Colonic mucosa (tissue), 4 donors: ENCODE measurements around the gene DAND5. TPM values are rescaled to one million over a fixed set of nuclear protein-coding genes. Genes with fewer than 3 reads are reported as not detected.
A peak's percentile ranks its signal among the peaks of the same experiment; 100 is the strongest.

ENCODE experiments used
- DNase-seq: peaks from one replicate; pipeline ENCODE4 v3.0.0-alpha.2; 2020
- H3K27ac ChIP-seq: fragments of 200-600 bp; one replicate; pipeline ENCODE4 v1.8.0; 2021
- H3K27me3 ChIP-seq: fragments of 200-600 bp; one replicate; pipeline ENCODE4 v1.8.0; 2021
- H3K36me3 ChIP-seq: fragments of 200-600 bp; one replicate; pipeline ENCODE4 v1.8.0; 2021
- H3K4me1 ChIP-seq: fragments of 200-600 bp; one replicate; pipeline ENCODE4 v1.8.0; 2021; ENCODE audit warnings: mild to moderate bottlenecking
- H3K4me3 ChIP-seq: fragments of 200-600 bp; one replicate; pipeline ENCODE4 v1.8.0; 2021
- H3K9ac ChIP-seq, 2 donors: one replicate each; pipeline ENCODE4 v1.7.0; 2013; ENCODE audit warnings: control low read depth in 2 of 2, low read depth in 2 of 2, low read length in 2 of 2
- H3K9me3 ChIP-seq: fragments of 200-600 bp; one replicate; pipeline ENCODE4 v1.8.0; 2021
- intact Hi-C: fragments of 100-400 bp; cut with DNase I; formaldehyde crosslinking; loops from one replicate; pipeline ENCODE4 v1.14.1; 2022
- microRNA-seq: library from miRNA; unstranded; fragments of <30 nt; microRNA quantifications from one replicate; pipeline ENCODE4, GENCODE V29; 2019
- total RNA-seq, 2 donors: library from RNA; stranded (reverse); fragmentation: NEBNext Ultra II Directional in 1 of 2; extraction: Animal tissue kit (Norgen Biotek cat#: 25700) in 1 of 2; gene quantifications; one replicate each; pipeline ENCODE4 v1.2.1, GENCODE V29; 2021
- TF ChIP-seq, protein P1 (sequence below): fragments of 200-600 bp; IDR thresholded peaks from one replicate; pipeline ENCODE4 v1.8.0; 2022; ENCODE audit warnings: antibody characterized with exemption, mild to moderate bottlenecking
- donor health status: healthy.
- donor health status: DM: no; HTN: no; CAD: no.
- donor health status: DM: no; HTN: no; CAD: no.

Gene DAND5
- total RNA-seq, 2 donors from 2014 or later, result 0.19 to 0.27 TPM

GRCh38 chr19:13020002-13020414 is 50.6 kb downstream of the DAND5 start:
- H3K9me3 ChIP-seq, result no peaks in the 10 kb centered on the region
- H3K4me3 ChIP-seq, result no peak overlapping the region
- H3K27ac ChIP-seq, result peak overlapping the region; percentile 60
- TF ChIP-seq, protein P1, sequence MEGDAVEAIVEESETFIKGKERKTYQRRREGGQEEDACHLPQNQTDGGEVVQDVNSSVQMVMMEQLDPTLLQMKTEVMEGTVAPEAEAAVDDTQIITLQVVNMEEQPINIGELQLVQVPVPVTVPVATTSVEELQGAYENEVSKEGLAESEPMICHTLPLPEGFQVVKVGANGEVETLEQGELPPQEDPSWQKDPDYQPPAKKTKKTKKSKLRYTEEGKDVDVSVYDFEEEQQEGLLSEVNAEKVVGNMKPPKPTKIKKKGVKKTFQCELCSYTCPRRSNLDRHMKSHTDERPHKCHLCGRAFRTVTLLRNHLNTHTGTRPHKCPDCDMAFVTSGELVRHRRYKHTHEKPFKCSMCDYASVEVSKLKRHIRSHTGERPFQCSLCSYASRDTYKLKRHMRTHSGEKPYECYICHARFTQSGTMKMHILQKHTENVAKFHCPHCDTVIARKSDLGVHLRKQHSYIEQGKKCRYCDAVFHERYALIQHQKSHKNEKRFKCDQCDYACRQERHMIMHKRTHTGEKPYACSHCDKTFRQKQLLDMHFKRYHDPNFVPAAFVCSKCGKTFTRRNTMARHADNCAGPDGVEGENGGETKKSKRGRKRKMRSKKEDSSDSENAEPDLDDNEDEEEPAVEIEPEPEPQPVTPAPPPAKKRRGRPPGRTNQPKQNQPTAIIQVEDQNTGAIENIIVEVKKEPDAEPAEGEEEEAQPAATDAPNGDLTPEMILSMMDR, result no peak
- no peaks in the 10 kb centered on the region for H3K27me3 ChIP-seq
- DNase-seq, result no peak
- no peaks in the 10 kb centered on the region for H3K36me3 ChIP-seq
- no peak overlapping the region for H3K9ac ChIP-seq
- intact Hi-C loops, result no loop called here
- H3K4me1 ChIP-seq, result peaks cover 4% of the 10 kb centered on the region

GRCh38 chr19:13022111-13022858 is 52.9 kb downstream of the DAND5 start:
- intact Hi-C loops, result no loop called here
- Histone ChIP-seq H3K9ac (peak overlapping the region; percentile 72 to 77), H3K27ac (peak overlapping the region; percentile 79), H3K27me3 (no peaks in the 10 kb centered on the region), H3K4me3 (peak overlapping the region; percentile 29), H3K9me3 (no peaks in the 10 kb centered on the region), H3K4me1 (peaks cover 4% of the 10 kb centered on the region), H3K36me3 (no peaks in the 10 kb centered on the region)
- TF ChIP-seq, protein P1, result no peak
- no peak for DNase-seq

- no peaks in the 10 kb centered on the region for H3K9me3 ChIP-seq
- peak overlapping the region; percentile 29 for H3K4me3 ChIP-seq
- peak; percentile 84 for DNase-seq
- intact Hi-C loops, result no loop called here
- H3K9ac ChIP-seq, result peak overlapping the region in 1 of 2 donors; percentile 77
- no peaks in the 10 kb centered on the region for H3K27me3 ChIP-seq
- peaks cover 4% of the 10 kb centered on the region for H3K4me1 ChIP-seq
- no peaks in the 10 kb centered on the region for H3K36me3 ChIP-seq
- peak overlapping the region; percentile 79 for H3K27ac ChIP-seq
- TF ChIP-seq, protein P1, result no peak
Measured at GRCh38 chr19:13022859-13023636, 53.7 kb downstream of the DAND5 start.

- peak overlapping the region; percentile 79 for H3K27ac ChIP-seq
Measured at GRCh38 chr19:13023656-13024055, 54.3 kb downstream of the DAND5 start.

More at GRCh38 chr19:13023656-13024055, 54.3 kb downstream of the DAND5 start:
- H3K27me3 ChIP-seq, result no peaks in the 10 kb centered on the region
- no peaks in the 10 kb centered on the region for H3K9me3 ChIP-seq
- peaks cover 4% of the 10 kb centered on the region for H3K4me1 ChIP-seq
- TF ChIP-seq, protein P1, result no peak
- peak overlapping the region; percentile 29 for H3K4me3 ChIP-seq
- peak overlapping the region in 1 of 2 donors; percentile 77 for H3K9ac ChIP-seq
- DNase-seq, result no peak
- H3K36me3 ChIP-seq, result no peaks in the 10 kb centered on the region
- intact Hi-C loops, result no loop called here

Small RNAs within 50 kb of the gene (microRNA-seq; reads per million reads assigned to microRNA genes)
- not detected for gene MIR5695
- 2.2 reads per million for gene MIR6515

Other genes starting within 250 kb of the DAND5 start
- 10 to 100 TPM; 46.7 to 65.5 TPM for gene TNPO2, start 245.6 kb upstream of the DAND5 start, total RNA-seq
- gene TRIR, start 234.9 kb upstream of the DAND5 start, total RNA-seq, result 100 to 1,000 TPM; 130 to 217 TPM
- gene GET3, start 232.1 kb upstream of the DAND5 start, total RNA-seq, result 10 to 100 TPM; 53.6 to 77.2 TPM
- gene BEST2, start 217.8 kb upstream of the DAND5 start, total RNA-seq, result 10 to 100 TPM; 12.1 to 22.6 TPM
- gene HOOK2, start 194.0 kb upstream of the DAND5 start, total RNA-seq, result 10 to 100 TPM; 54.8 to 72.0 TPM
- gene JUNB, start 178.1 kb upstream of the DAND5 start, total RNA-seq, result 100 to 1,000 TPM; 113 to 173 TPM
- gene PRDX2, start 167.8 kb upstream of the DAND5 start, total RNA-seq, result 100 to 1,000 TPM; 347 to 417 TPM
- 10 to 100 TPM in 1 of 2 donors, 1 to 10 TPM in 1; 6.5 to 18.5 TPM for gene THSD8, start 167.5 kb upstream of the DAND5 start, total RNA-seq
- 10 to 100 TPM in 1 of 2 donors, 1 to 10 TPM in 1; 8.8 to 44.8 TPM for gene RNASEH2A, start 163.0 kb upstream of the DAND5 start, total RNA-seq
- gene RTBDN, start 135.0 kb upstream of the DAND5 start, total RNA-seq, result under 1 TPM in 1 of 2 donors, not detected in 1; 0.35 TPM
- gene MAST1, start 131.1 kb upstream of the DAND5 start, total RNA-seq, result 1 to 10 TPM in 1 of 2 donors, under 1 TPM in 1; 0.42 to 1.4 TPM
- 10 to 100 TPM; 29.0 to 33.5 TPM for gene DNASE2, start 88.1 kb upstream of the DAND5 start, total RNA-seq
- gene KLF1, start 82.4 kb upstream of the DAND5 start, total RNA-seq, result under 1 TPM in 1 of 2 donors, not detected in 1; 0.25 TPM
- gene GCDH, start 78.4 kb upstream of the DAND5 start, total RNA-seq, result 10 to 100 TPM; 21.1 to 39.2 TPM
- gene SYCE2, start 50.3 kb upstream of the DAND5 start, total RNA-seq, result under 1 TPM in 1 of 2 donors, not detected in 1; 0.32 TPM
- gene FARSA, start 35.9 kb upstream of the DAND5 start, total RNA-seq, result 100 to 1,000 TPM in 1 of 2 donors, 10 to 100 TPM in 1; 46.9 to 111 TPM
- 1,000 to 10,000 TPM in 1 of 2 donors, 100 to 1,000 TPM in 1; 682 to 1,848 TPM for gene CALR, start 31.0 kb upstream of the DAND5 start, total RNA-seq
- 100 to 1,000 TPM in 1 of 2 donors, 10 to 100 TPM in 1; 78.5 to 121 TPM for gene RAD23A, start 23.7 kb upstream of the DAND5 start, total RNA-seq
- gene GADD45GIP1, start 12.4 kb upstream of the DAND5 start, total RNA-seq, result 10 to 100 TPM; 16.1 to 41.9 TPM
- gene NFIX, start 25.9 kb downstream of the DAND5 start, total RNA-seq, result 10 to 100 TPM; 70.9 to 73.8 TPM
- gene LYL1, start 133.3 kb downstream of the DAND5 start, total RNA-seq, result 1 to 10 TPM; 3.6 to 4.5 TPM
- gene TRMT1, start 147.2 kb downstream of the DAND5 start, total RNA-seq, result 10 to 100 TPM; 17.5 to 40.1 TPM
- gene NACC1, start 148.7 kb downstream of the DAND5 start, total RNA-seq, result 100 to 1,000 TPM in 1 of 2 donors, 10 to 100 TPM in 1; 56.7 to 119 TPM
- 10 to 100 TPM; 51.0 to 78.2 TPM for gene STX10, start 180.8 kb downstream of the DAND5 start, total RNA-seq
- 100 to 1,000 TPM in 1 of 2 donors, 10 to 100 TPM in 1; 83.4 to 116 TPM for gene IER2, start 180.8 kb downstream of the DAND5 start, total RNA-seq